Prostate gland (tissue), 2 donors: Measurements from ENCODE around the gene GPR158. TPM values are rescaled to one million over a fixed set of nuclear protein-coding genes. Genes with fewer than 3 reads are reported as not detected.

Experiments
- DNase-seq: peaks from one replicate; pipeline ENCODE4 v3.0.0-alpha.2; 2019; ENCODE audit warnings: low spot score
- H3K27ac ChIP-seq, 2 donors: fragments of 200-600 bp; sonication (generic); 2 replicates each; pipeline ENCODE4 v1.5.1; 2017 to 2019
- H3K27me3 ChIP-seq: fragments of 200-600 bp; sonication (generic); replicated peaks from 2 replicates; pipeline ENCODE4 v1.5.1; 2019; ENCODE audit not compliant: insufficient read depth
- H3K36me3 ChIP-seq, 2 donors: fragments of 200-600 bp; sonication (generic); 1 replicate in 1 of 2; 2 replicates in 1 of 2; pipeline versions ENCODE4 v1.5.1 to v1.8.1; 2017 to 2019
- H3K4me1 ChIP-seq: fragments of 200-600 bp; sonication (generic); replicated peaks from 2 replicates; pipeline ENCODE4 v1.5.1; 2019
- H3K4me3 ChIP-seq, 2 donors: fragments of 200-600 bp; sonication (generic); 2 replicates each; pipeline ENCODE4 v1.5.1; 2017 to 2019
- H3K9me3 ChIP-seq: fragments of 200-600 bp; sonication (generic); 2 replicates; pipeline ENCODE4 v1.5.1; 2017
- POLR2A ChIP-seq: fragments of 450-650 bp; IDR thresholded peaks from one replicate; pipeline ENCODE4 v1.6.1; 2016; ENCODE audit warnings: antibody characterized with exemption, mild to moderate bottlenecking
- POLR2AphosphoS5 ChIP-seq: sonication (generic); formaldehyde crosslinking; IDR thresholded peaks from one replicate; pipeline ENCODE4 v1.6.1; 2017; ENCODE audit warnings: antibody characterized with exemption
- WGBS: methylation state at CpG from one replicate; pipeline ENCODE4 v1.1.5; 2018; 5-methylcytosine and 5-hydroxymethylcytosine counted together
- intact Hi-C: fragments of 100-400 bp; cut with DNase I; formaldehyde crosslinking; loops from one replicate; pipeline ENCODE4 v1.14.2; 2022
- small RNA-seq, 2 donors: library from RNA; depleted of rRNA; stranded (forward); fragments of <200 nt; gene quantifications; one replicate each; pipeline ENCODE3, GENCODE V24; 2016
- total RNA-seq, 2 donors: library from RNA; depleted of rRNA; stranded (reverse); fragments of >200 nt; gene quantifications; one replicate each; pipeline ENCODE4 v1.1.0, GENCODE V29; 2016
- TF ChIP-seq, protein P1 (sequence below), 4 experiments: fragments of 200-600 bp in 2 of 4; fragments of 450-650 bp in 2 of 4; sonication (generic) in 2 of 4; IDR thresholded peaks; 1 replicate in 3 of 4; 2 replicates in 1 of 4; pipeline ENCODE4 v1.5.1; 2016 to 2019; ENCODE audit warnings: antibody characterized with exemption in 4 of 4, mild to moderate bottlenecking in 2 of 4, moderate library complexity in 2 of 4

The GPR158 gene
- total RNA-seq, 2 donors from 2014 or later: 0.36 to 1.5 TPM

DNA sequence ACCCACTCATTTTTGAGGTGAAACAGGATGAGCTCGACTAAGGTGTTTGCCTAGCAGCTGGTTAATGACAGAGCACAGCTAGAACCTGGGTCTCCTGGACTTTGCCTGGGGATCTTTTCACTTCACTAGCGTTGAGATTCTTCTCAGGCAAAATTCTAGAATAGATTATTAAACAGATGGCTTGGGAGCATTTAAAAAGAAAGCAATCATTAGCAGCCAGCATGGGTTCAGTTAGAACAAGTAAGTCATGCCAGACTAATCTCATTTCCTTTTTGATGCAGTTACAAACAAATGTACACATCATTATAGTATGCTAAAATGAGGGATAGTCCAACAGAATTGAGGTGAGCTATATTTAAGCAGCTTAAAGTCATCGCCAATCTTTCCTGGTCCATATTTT is 467.9 kb downstream of the GPR158 start:
- no peak for DNase-seq
- no peak overlapping the region for H3K27ac ChIP-seq
- intact Hi-C loops: no loop called here
- no peak for TF ChIP-seq POLR2A
- TF ChIP-seq, protein P1, sequence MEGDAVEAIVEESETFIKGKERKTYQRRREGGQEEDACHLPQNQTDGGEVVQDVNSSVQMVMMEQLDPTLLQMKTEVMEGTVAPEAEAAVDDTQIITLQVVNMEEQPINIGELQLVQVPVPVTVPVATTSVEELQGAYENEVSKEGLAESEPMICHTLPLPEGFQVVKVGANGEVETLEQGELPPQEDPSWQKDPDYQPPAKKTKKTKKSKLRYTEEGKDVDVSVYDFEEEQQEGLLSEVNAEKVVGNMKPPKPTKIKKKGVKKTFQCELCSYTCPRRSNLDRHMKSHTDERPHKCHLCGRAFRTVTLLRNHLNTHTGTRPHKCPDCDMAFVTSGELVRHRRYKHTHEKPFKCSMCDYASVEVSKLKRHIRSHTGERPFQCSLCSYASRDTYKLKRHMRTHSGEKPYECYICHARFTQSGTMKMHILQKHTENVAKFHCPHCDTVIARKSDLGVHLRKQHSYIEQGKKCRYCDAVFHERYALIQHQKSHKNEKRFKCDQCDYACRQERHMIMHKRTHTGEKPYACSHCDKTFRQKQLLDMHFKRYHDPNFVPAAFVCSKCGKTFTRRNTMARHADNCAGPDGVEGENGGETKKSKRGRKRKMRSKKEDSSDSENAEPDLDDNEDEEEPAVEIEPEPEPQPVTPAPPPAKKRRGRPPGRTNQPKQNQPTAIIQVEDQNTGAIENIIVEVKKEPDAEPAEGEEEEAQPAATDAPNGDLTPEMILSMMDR (IDR thresholded peaks at IDR 0.05): no peak
- no peak for TF ChIP-seq POLR2AphosphoS5
- 56% methylated on average over 3 of the region's 3 CpGs for WGBS
- no peaks in the 10 kb centered on the region for H3K9me3 ChIP-seq
- no peaks in the 10 kb centered on the region for H3K36me3 ChIP-seq
- H3K27me3 ChIP-seq: no peaks in the 10 kb centered on the region
- H3K4me1 ChIP-seq: no peaks in the 10 kb centered on the region
- H3K4me3 ChIP-seq: no peak overlapping the region

DNA sequence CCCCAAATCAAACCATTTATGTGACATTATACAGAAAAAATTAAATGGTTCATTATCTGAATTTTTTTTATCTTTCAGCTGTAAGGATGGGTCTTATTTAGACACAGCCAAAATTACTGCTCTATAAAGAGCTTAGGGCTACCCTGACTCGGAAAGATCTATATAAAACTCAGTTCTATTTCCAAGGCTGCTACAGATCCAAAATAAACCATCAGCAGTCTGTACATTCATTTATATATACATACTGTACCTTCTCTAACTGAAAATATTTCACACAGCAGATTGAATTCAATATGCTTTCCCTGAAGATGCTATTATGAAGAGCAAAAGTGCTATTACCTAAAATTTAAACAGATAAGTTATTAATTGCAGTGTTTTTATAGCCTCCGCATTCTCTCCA is 471.6 kb downstream of the GPR158 start:
- intact Hi-C loops: no loop called here
- WGBS: 60% methylated on average over 2 of the region's 2 CpGs

DNA sequence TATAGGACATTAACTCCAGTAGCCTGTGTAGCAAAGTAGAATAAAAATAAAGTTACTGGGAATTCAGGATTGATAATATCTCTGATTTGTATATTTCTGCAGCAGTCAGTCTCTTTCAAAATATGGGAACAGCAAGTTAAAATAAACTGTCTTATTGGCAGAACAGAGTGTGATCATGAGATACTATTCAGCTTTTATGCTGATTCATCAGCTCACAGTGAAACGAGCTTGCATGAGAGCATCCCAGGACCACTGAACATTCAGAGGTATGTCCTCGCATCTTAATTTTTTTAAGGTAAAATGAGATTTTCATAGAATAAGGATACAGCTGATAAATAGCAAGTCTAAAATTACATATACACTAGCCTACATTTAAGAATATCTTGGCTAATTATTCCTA is 476.7 kb downstream of the GPR158 start:
- H3K27me3 ChIP-seq: no peaks in the 10 kb centered on the region
- no peak overlapping the region for H3K4me3 ChIP-seq
- DNase-seq: no peak
- no peaks in the 10 kb centered on the region for H3K4me1 ChIP-seq
- H3K9me3 ChIP-seq: no peaks in the 10 kb centered on the region
- WGBS: 33% methylated on average over 2 of the region's 2 CpGs
- no peak overlapping the region for H3K27ac ChIP-seq
- TF ChIP-seq POLR2AphosphoS5 (no peak), POLR2A (no peak)
- TF ChIP-seq, protein P1 (IDR thresholded peaks at IDR 0.05): no peak
- intact Hi-C loops: no loop called here
- no peaks in the 10 kb centered on the region for H3K36me3 ChIP-seq

More for the DNA sequence above, 471.6 kb downstream of the GPR158 start:
- H3K4me3 ChIP-seq: no peak overlapping the region
- no peaks in the 10 kb centered on the region for H3K27me3 ChIP-seq
- no peak overlapping the region for H3K27ac ChIP-seq
- H3K36me3 ChIP-seq: no peaks in the 10 kb centered on the region
- DNase-seq: no peak
- no peaks in the 10 kb centered on the region for H3K4me1 ChIP-seq
- no peak for TF ChIP-seq POLR2AphosphoS5
- TF ChIP-seq, protein P1 (IDR thresholded peaks at IDR 0.05): no peak
- no peak for TF ChIP-seq POLR2A
- H3K9me3 ChIP-seq: no peaks in the 10 kb centered on the region

Small RNAs within 50 kb of the gene (small RNA-seq; reads per million reads assigned to genes)
- gene RN7SKP220: 0 reads per million in 2 donors

Other genes with a start within 250 kb of the GPR158 start
- 1 to 10 TPM in 1 of 2 donors, under 1 TPM in 1; 0.80 to 2.0 TPM for gene PRTFDC1, start 222.4 kb upstream of the GPR158 start, total RNA-seq
- gene ENKUR, start 158.8 kb upstream of the GPR158 start, total RNA-seq: under 1 TPM in 1 of 2 donors, not detected in 1; 0.62 TPM
- 1 to 10 TPM; 2.4 to 4.3 TPM for gene THNSL1, start 158.4 kb upstream of the GPR158 start, total RNA-seq